Measurements from ENCODE around the gene SPOCK1. TPM values are rescaled to one million over a fixed set of nuclear protein-coding genes. Genes with fewer than 3 reads are reported as not detected.

Gene SPOCK1
- total and polyA plus RNA-seq, 2 experiments from 2014 or later, result 8.2 to 10.5 TPM

DNA sequence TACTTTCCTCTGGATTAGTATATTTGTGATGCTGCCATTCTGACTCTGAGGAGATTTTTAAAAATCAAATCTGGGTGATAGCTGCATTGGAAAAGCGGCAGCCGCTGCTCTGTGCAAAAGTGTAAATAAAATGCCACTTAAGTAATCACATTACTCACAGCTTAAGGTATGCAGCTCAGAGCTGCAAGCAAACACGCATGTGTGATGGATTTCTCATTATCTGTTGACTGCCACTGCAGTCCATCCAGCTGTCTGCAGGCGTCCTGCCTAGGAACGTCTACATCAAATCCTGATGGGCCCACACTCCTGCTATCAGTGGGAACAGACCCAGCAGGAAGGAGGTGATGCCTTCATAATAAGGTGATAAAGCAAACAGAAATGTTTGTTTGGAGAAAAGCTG, 216.9 kb downstream of the SPOCK1 start:
- H3K9me3 Mint-ChIP-seq, result no peaks in the 10 kb centered on the region; the same call in 2 of the 3 replicates
- H3K4me1 Mint-ChIP-seq, result peaks cover 9% of the 10 kb centered on the region
- peaks cover 7% of the 10 kb centered on the region; the same call in 1 of the 2 replicates for H3K9me2 ChIP-seq (ENCODE audit: insufficient read depth)
- H3K4me2 ChIP-seq, result no peak overlapping the region
- ATAC-seq (no peak), DNase-seq (ENCODE audit: low spot score) (no peak)
- no peaks in the 10 kb centered on the region for H3K79me2 ChIP-seq (replicated peaks; ENCODE audit: insufficient read depth)
- no peaks in the 10 kb centered on the region; the same call in 1 of the 2 replicates for H3K4me1 ChIP-seq (ENCODE audit: insufficient read depth)
- H3K4me3 Mint-ChIP-seq, result no peak overlapping the region
- TF ChIP-seq ZNF331 (CRISPR knock-in tag; IDR thresholded peaks at IDR 0.05; ENCODE audit: low read depth), result no peak
- no peak for TF ChIP-seq JUNB (IDR thresholded peaks at IDR 0.05; ENCODE audit: unreplicated experiment)
- no peak for TF ChIP-seq EZH2 (IDR thresholded peaks at IDR 0.05; ENCODE audit: low read depth, unreplicated experiment)
- TF ChIP-seq ZNF114 (CRISPR knock-in tag; IDR thresholded peaks at IDR 0.05), result no peak
- TF ChIP-seq, protein P1, sequence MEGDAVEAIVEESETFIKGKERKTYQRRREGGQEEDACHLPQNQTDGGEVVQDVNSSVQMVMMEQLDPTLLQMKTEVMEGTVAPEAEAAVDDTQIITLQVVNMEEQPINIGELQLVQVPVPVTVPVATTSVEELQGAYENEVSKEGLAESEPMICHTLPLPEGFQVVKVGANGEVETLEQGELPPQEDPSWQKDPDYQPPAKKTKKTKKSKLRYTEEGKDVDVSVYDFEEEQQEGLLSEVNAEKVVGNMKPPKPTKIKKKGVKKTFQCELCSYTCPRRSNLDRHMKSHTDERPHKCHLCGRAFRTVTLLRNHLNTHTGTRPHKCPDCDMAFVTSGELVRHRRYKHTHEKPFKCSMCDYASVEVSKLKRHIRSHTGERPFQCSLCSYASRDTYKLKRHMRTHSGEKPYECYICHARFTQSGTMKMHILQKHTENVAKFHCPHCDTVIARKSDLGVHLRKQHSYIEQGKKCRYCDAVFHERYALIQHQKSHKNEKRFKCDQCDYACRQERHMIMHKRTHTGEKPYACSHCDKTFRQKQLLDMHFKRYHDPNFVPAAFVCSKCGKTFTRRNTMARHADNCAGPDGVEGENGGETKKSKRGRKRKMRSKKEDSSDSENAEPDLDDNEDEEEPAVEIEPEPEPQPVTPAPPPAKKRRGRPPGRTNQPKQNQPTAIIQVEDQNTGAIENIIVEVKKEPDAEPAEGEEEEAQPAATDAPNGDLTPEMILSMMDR (conservative IDR thresholded peaks at IDR 0.05; ENCODE audit: low read depth in 2 of 2), result no peak
- TF ChIP-seq, protein P2, sequence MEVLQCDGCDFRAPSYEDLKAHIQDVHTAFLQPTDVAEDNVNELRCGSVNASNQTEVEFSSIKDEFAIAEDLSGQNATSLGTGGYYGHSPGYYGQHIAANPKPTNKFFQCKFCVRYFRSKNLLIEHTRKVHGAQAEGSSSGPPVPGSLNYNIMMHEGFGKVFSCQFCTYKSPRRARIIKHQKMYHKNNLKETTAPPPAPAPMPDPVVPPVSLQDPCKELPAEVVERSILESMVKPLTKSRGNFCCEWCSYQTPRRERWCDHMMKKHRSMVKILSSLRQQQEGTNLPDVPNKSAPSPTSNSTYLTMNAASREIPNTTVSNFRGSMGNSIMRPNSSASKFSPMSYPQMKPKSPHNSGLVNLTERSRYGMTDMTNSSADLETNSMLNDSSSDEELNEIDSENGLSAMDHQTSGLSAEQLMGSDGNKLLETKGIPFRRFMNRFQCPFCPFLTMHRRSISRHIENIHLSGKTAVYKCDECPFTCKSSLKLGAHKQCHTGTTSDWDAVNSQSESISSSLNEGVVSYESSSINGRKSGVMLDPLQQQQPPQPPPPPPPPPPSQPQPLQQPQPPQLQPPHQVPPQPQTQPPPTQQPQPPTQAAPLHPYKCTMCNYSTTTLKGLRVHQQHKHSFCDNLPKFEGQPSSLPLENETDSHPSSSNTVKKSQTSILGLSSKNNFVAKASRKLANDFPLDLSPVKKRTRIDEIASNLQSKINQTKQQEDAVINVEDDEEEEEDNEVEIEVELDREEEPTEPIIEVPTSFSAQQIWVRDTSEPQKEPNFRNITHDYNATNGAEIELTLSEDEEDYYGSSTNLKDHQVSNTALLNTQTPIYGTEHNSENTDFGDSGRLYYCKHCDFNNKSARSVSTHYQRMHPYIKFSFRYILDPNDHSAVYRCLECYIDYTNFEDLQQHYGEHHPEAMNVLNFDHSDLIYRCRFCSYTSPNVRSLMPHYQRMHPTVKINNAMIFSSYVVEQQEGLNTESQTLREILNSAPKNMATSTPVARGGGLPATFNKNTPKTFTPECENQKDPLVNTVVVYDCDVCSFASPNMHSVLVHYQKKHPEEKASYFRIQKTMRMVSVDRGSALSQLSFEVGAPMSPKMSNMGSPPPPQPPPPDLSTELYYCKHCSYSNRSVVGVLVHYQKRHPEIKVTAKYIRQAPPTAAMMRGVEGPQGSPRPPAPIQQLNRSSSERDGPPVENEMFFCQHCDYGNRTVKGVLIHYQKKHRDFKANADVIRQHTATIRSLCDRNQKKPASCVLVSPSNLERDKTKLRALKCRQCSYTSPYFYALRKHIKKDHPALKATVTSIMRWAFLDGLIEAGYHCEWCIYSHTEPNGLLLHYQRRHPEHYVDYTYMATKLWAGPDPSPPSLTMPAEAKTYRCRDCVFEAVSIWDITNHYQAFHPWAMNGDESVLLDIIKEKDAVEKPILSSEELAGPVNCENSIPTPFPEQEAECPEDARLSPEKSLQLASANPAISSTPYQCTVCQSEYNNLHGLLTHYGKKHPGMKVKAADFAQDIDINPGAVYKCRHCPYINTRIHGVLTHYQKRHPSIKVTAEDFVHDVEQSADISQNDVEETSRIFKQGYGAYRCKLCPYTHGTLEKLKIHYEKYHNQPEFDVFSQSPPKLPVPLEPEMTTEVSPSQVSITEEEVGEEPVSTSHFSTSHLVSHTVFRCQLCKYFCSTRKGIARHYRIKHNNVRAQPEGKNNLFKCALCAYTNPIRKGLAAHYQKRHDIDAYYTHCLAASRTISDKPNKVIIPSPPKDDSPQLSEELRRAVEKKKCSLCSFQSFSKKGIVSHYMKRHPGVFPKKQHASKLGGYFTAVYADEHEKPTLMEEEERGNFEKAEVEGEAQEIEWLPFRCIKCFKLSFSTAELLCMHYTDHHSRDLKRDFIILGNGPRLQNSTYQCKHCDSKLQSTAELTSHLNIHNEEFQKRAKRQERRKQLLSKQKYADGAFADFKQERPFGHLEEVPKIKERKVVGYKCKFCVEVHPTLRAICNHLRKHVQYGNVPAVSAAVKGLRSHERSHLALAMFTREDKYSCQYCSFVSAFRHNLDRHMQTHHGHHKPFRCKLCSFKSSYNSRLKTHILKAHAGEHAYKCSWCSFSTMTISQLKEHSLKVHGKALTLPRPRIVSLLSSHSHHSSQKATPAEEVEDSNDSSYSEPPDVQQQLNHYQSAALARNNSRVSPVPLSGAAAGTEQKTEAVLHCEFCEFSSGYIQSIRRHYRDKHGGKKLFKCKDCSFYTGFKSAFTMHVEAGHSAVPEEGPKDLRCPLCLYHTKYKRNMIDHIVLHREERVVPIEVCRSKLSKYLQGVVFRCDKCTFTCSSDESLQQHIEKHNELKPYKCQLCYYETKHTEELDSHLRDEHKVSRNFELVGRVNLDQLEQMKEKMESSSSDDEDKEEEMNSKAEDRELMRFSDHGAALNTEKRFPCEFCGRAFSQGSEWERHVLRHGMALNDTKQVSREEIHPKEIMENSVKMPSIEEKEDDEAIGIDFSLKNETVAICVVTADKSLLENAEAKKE (CRISPR knock-in tag; IDR thresholded peaks at IDR 0.05), result no peak
- TF ChIP-seq EZH2phosphoT487 (IDR thresholded peaks at IDR 0.05; ENCODE audit: unreplicated experiment), result no peak
- TF ChIP-seq STAT1 (IDR thresholded peaks at IDR 0.05; ENCODE audit: unreplicated experiment), result no peak
- no peak for TF ChIP-seq NANOG (IDR thresholded peaks at IDR 0.05; ENCODE audit: borderline replicate concordance)
- TF ChIP-seq, protein P3, sequence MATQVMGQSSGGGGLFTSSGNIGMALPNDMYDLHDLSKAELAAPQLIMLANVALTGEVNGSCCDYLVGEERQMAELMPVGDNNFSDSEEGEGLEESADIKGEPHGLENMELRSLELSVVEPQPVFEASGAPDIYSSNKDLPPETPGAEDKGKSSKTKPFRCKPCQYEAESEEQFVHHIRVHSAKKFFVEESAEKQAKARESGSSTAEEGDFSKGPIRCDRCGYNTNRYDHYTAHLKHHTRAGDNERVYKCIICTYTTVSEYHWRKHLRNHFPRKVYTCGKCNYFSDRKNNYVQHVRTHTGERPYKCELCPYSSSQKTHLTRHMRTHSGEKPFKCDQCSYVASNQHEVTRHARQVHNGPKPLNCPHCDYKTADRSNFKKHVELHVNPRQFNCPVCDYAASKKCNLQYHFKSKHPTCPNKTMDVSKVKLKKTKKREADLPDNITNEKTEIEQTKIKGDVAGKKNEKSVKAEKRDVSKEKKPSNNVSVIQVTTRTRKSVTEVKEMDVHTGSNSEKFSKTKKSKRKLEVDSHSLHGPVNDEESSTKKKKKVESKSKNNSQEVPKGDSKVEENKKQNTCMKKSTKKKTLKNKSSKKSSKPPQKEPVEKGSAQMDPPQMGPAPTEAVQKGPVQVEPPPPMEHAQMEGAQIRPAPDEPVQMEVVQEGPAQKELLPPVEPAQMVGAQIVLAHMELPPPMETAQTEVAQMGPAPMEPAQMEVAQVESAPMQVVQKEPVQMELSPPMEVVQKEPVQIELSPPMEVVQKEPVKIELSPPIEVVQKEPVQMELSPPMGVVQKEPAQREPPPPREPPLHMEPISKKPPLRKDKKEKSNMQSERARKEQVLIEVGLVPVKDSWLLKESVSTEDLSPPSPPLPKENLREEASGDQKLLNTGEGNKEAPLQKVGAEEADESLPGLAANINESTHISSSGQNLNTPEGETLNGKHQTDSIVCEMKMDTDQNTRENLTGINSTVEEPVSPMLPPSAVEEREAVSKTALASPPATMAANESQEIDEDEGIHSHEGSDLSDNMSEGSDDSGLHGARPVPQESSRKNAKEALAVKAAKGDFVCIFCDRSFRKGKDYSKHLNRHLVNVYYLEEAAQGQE (IDR thresholded peaks at IDR 0.05; ENCODE audit: unreplicated experiment), result no peak
- no peak for TF ChIP-seq POLR2AphosphoS5 (IDR thresholded peaks at IDR 0.05; ENCODE audit: low read depth)
- TF ChIP-seq CREB1 (CRISPR knock-in tag; IDR thresholded peaks at IDR 0.05; ENCODE audit: low read depth), result no peak
- TF ChIP-seq ETS1 (IDR thresholded peaks at IDR 0.05), result no peak
- peaks cover 3% of the 10 kb centered on the region for H3K27me3 Mint-ChIP-seq (ENCODE audit: insufficient read depth, low read depth, poor library complexity)
- H3K36me3 Mint-ChIP-seq (ENCODE audit: low read depth), result no peaks in the 10 kb centered on the region
- H3K27me3 ChIP-seq (ENCODE audit: insufficient read depth), result no peaks in the 10 kb centered on the region
- no peak overlapping the region for H3K27ac ChIP-seq (ENCODE audit: low read depth)
- H3F3A ChIP-seq (replicated peaks; ENCODE audit: low read depth), result no peaks in the 10 kb centered on the region
- no peak overlapping the region for H3K4me3 ChIP-seq
- no peak overlapping the region for H3K27ac Mint-ChIP-seq
- H4K20me1 ChIP-seq (replicated peaks; ENCODE audit: insufficient read depth), result no peaks in the 10 kb centered on the region
- no peaks in the 10 kb centered on the region for H3K36me3 ChIP-seq (ENCODE audit: insufficient read depth)
- no peak overlapping the region for H2AFZ ChIP-seq

All from GM23338 (cell line).